Keratinocyte (primary cell): ENCODE measurements around the gene INSYN1. TPM values are rescaled to one million over a fixed set of nuclear protein-coding genes. Genes with fewer than 3 reads are reported as not detected.

Experiments
- DNase-seq: peaks from one replicate; pipeline ENCODE4 v3.0.0-alpha.2; 2011; ENCODE audit warnings: low read depth, missing footprints, low spot score
- FAIRE-seq: peaks from 2 replicates; lab custom pipeline; 2011; peaks lifted over from hg19 to GRCh38; lab: Jason Lieb, UNC
- H2AFZ ChIP-seq: 2 replicates; pipeline ENCODE4 v1.6.0; 2012; ENCODE audit warnings: low read length, control low read depth, inconsistent platforms; ENCODE audit not compliant: control insufficient read depth
- H3K27ac ChIP-seq: 2 replicates; pipeline ENCODE4 v1.5.1; 2011; ENCODE audit warnings: low read length; ENCODE audit not compliant: control insufficient read depth, insufficient read depth
- H3K27me3 ChIP-seq: 3 replicates; pipeline ENCODE4 v1.6.0; 2011; ENCODE audit warnings: low read length; ENCODE audit not compliant: control insufficient read depth, insufficient read depth; ENCODE audit errors: extremely low read depth
- H3K36me3 ChIP-seq, 2 experiments: 2 replicates in 1 of 2; 3 replicates in 1 of 2; pipeline ENCODE4 v1.5.1; 2011; ENCODE audit warnings: low read length in 2 of 2, mild to moderate bottlenecking in 1 of 2; ENCODE audit not compliant: control insufficient read depth in 2 of 2, insufficient read depth in 2 of 2; ENCODE audit errors: extremely low read depth in 1 of 2
- H3K4me1 ChIP-seq: 3 replicates; pipeline ENCODE4 v1.5.1; 2011; ENCODE audit warnings: low read length; ENCODE audit not compliant: control insufficient read depth, insufficient read depth; ENCODE audit errors: extremely low read depth
- H3K4me2 ChIP-seq: 3 replicates; pipeline ENCODE4 v1.6.0; 2011; ENCODE audit warnings: low read depth, low read length; ENCODE audit not compliant: control insufficient read depth, insufficient read depth; ENCODE audit errors: extremely low read depth
- H3K4me3 ChIP-seq, 3 experiments: fragments of 200-600 bp in 1 of 3; sonication (generic) in 1 of 3; 2 replicates in 2 of 3; 3 replicates in 1 of 3; pipeline ENCODE4 v1.5.1; 2011 to 2016; ENCODE audit warnings: low read length in 3 of 3, mild to moderate bottlenecking in 3 of 3, control low read depth in 2 of 3, inconsistent platforms in 1 of 3, low read depth in 1 of 3, mixed read lengths in 1 of 3, mixed run types in 1 of 3, moderate library complexity in 1 of 3; ENCODE audit not compliant: control insufficient read depth in 2 of 3, insufficient read depth in 2 of 3; ENCODE audit errors: extremely low read depth in 1 of 3
- H3K79me2 ChIP-seq: 2 replicates; pipeline ENCODE4 v1.6.0; 2012; ENCODE audit warnings: low read length; ENCODE audit not compliant: control insufficient read depth, insufficient read depth
- H3K9ac ChIP-seq: 3 replicates; pipeline ENCODE4 v1.6.0; 2011; ENCODE audit warnings: low read length; ENCODE audit not compliant: control insufficient read depth, insufficient read depth; ENCODE audit errors: extremely low read depth
- H3K9me1 ChIP-seq: 3 replicates; pipeline ENCODE4 v1.6.0; 2011; ENCODE audit warnings: low read length; ENCODE audit not compliant: control insufficient read depth, insufficient read depth; ENCODE audit errors: extremely low read depth
- H3K9me3 ChIP-seq: 2 replicates; pipeline ENCODE4 v1.5.1; 2012; ENCODE audit warnings: low read depth, low read length; ENCODE audit not compliant: control insufficient read depth
- H4K20me1 ChIP-seq: 3 replicates; pipeline ENCODE4 v1.6.0; 2011; ENCODE audit warnings: low read length; ENCODE audit not compliant: control insufficient read depth, insufficient read depth; ENCODE audit errors: extremely low read depth
- CTCF ChIP-seq, 3 experiments: IDR thresholded peaks in 1 of 3; conservative IDR thresholded peaks in 1 of 3; optimal IDR thresholded peaks in 1 of 3; 2 replicates in 2 of 3; 3 replicates in 1 of 3; pipeline versions ENCODE3 to v1.5.1; 2011; ENCODE audit warnings: low read length in 3 of 3, mild to moderate bottlenecking in 3 of 3, moderate library complexity in 2 of 3, control low read depth in 1 of 3, inconsistent platforms in 1 of 3; ENCODE audit not compliant: insufficient read depth in 2 of 3; ENCODE audit errors: extremely low read depth in 1 of 3
- EZH2 ChIP-seq: IDR thresholded peaks from one replicate; pipeline ENCODE4 v1.6.1; 2012; ENCODE audit warnings: inconsistent platforms, mild to moderate bottlenecking, low read length, moderate library complexity
- dilution Hi-C: fragments of 300-500 bp; cut with MboI; formaldehyde crosslinking; loops from one replicate; pipeline ENCODE4 v1.7.0; 2020; ENCODE audit warnings: low sequenced_read_pairs; ENCODE audit not compliant: extremely low pct_ligation_motif_present
- polyA plus RNA-seq, 5 experiments: library from polyadenylated mRNA; depleted of rRNA in 3 of 5; stranded (reverse) in 3 of 5; stranded (forward) in 1 of 5; unstranded in 1 of 5; fragments of >200 nt; gene quantifications; 1 replicate in 1 of 5; 2 replicates in 3 of 5; 3 replicates in 1 of 5; pipeline versions ENCODE4 v1.2.1 to v1.2.3, GENCODE V29; 2011 to 2012; ENCODE audit warnings: missing spikeins in 2 of 5, low read depth in 1 of 5, low replicate concordance in 1 of 5

INSYN1 gene
- polyA plus RNA-seq, 1 donor (not counting 4 experiments of a cell fraction or from before 2014, with no cell fraction given) = 0.47 TPM

- H3K4me3 ChIP-seq = no peak overlapping the region
- no peak overlapping the region for H2AFZ ChIP-seq
- no peaks in the 10 kb centered on the region for H3K27me3 ChIP-seq
- dilution Hi-C loops = no loop called here
- no peaks in the 10 kb centered on the region for H3K79me2 ChIP-seq
- no peaks in the 10 kb centered on the region for H3K9me1 ChIP-seq
- no peak overlapping the region for H3K9ac ChIP-seq
- no peaks in the 10 kb centered on the region for H4K20me1 ChIP-seq
- no peak for FAIRE-seq
- no peak for DNase-seq
- TF ChIP-seq EZH2 (no peak), CTCF (optimal IDR thresholded peaks at IDR 0.05 in 1 of 3, IDR thresholded peaks at IDR 0.05 in 1 of 3, conservative IDR thresholded peaks at IDR 0.05 in 1 of 3; ENCODE audit: extremely low read depth in 1 of 3, insufficient read depth in 2 of 3, low read length in 3 of 3) (no peak)
- H3K27ac ChIP-seq = no peak overlapping the region
- peaks cover 27% of the 10 kb centered on the region for H3K4me1 ChIP-seq
- H3K9me3 ChIP-seq = no peaks in the 10 kb centered on the region
- H3K4me2 ChIP-seq = no peak overlapping the region
- no peaks in the 10 kb centered on the region for H3K36me3 ChIP-seq
Measured at GRCh38 chr15:73797366-73798158, 44.4 kb upstream of the INSYN1 start.

DNA sequence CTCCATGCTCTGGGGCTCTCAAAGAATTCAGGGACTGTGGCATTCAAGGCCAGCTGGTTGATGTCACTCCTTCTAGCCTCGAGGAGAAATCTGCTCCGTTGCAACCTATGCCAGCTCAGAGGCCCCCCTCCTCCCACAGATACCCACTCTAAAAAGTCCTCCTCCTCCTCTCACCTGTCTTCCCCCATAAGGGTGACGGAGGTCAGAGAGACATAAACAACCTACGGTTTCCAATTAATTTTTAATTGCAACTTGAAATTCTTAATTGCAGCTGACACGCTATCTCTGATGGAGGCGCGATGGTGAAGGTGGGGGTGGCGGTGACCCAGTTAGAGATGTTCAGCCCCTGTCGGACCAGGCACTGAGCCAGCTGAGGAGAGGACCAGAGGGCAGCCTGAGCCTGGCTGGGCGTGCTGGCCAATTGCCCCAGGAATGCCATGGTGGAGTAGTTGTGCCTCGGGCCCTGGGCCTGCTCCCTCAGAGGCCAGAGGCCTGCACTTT lies 43.2 kb upstream of the INSYN1 start:
- Histone ChIP-seq H2AFZ (no peak overlapping the region), H3K9ac (no peak overlapping the region), H3K27me3 (peaks cover under 1% of the 10 kb centered on the region), H3K4me3 (no peak overlapping the region), H4K20me1 (peaks cover 1% of the 10 kb centered on the region), H3K4me1 (peaks cover 22% of the 10 kb centered on the region), H3K4me2 (no peak overlapping the region), H3K9me3 (no peaks in the 10 kb centered on the region), H3K9me1 (no peaks in the 10 kb centered on the region), H3K79me2 (no peaks in the 10 kb centered on the region), H3K27ac (no peak overlapping the region), H3K36me3 (no peaks in the 10 kb centered on the region)
- DNase-seq (no peak), FAIRE-seq (no peak)
- dilution Hi-C loops = no loop called here
- TF ChIP-seq CTCF (optimal IDR thresholded peaks at IDR 0.05 in 1 of 3, IDR thresholded peaks at IDR 0.05 in 1 of 3, conservative IDR thresholded peaks at IDR 0.05 in 1 of 3; ENCODE audit: extremely low read depth in 1 of 3, insufficient read depth in 2 of 3, low read length in 3 of 3) (no peak), EZH2 (no peak)
